ENCODE measurements around the gene ST6GAL1. TPM values are rescaled to one million over a fixed set of nuclear protein-coding genes. Genes with fewer than 3 reads are reported as not detected.

The ST6GAL1 gene
- total RNA-seq, 1 donor from 2014 or later: 61.8 TPM

DNA sequence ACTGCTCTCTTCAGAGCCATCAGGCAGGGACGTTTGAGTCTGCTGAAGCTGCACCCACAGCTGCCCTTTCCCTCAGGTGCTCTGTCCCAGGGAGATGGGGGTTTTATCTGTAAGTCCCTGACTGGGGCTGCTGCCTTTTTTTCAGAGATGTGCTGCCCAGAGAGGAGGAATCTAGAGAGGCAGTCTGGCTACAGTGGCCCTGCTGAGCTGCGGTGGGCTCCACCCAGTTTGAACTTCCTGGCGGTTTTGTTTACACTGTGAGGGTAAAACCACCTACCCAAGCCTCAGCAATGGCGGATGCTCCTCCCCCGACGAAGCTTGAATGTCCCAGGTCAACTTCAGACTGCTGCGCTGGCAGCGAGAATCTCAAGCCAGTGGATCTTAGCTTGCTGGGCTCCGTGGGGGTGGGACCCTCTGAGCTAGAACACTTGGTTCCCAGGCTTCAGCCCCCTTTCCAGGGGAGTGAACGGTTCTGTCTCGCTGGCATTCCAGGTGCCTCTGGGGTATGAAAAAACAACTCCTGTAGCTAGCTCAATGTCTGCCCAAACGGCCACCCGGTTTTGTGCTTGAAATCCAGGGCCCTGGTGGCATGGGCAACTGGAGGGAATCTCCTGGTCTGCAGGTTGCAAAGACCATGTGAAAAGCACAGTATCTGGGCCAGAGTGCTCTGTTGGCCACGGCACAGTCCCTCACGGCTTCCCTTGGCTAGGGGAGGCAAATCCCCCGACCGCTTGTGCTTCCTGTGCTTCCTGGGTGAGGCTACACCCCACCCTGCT lies 21.1 kb upstream of the ST6GAL1 start:
- no peak for DNase-seq (ENCODE audit: low spot score)
- intact Hi-C loops (cut with DNase I): no loop called here

GRCh38 chr3:186915806-186916796 lies 14.2 kb upstream of the ST6GAL1 start:
- intact Hi-C loops (cut with DNase I): no loop called here
- DNase-seq (ENCODE audit: low spot score): no peak

GRCh38 chr3:186917512-186918312 lies 12.6 kb upstream of the ST6GAL1 start:
- DNase-seq (ENCODE audit: low spot score): no peak
- intact Hi-C loops (cut with DNase I): no loop called here

DNA sequence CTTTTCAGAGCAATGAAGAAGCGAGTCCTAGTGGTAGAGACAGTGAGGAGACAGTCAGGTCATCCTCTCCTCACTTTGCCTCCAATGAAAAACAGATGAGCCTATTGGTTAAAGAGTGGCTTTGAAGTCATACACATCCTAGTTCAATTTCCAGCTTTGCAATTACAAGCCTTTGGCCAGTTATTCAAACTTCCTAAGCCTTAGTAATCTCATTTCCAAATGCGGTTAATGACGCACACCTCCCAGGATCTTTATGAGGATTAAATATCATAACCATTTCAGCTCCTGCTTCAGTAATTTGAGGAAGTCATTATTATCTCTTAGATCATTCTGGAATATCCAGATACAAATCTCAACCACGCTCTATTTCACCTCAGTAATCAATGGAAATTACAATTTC lies 10.0 kb upstream of the ST6GAL1 start:
- no peak for DNase-seq (ENCODE audit: low spot score)
- intact Hi-C loops (cut with DNase I): no loop called here

DNA sequence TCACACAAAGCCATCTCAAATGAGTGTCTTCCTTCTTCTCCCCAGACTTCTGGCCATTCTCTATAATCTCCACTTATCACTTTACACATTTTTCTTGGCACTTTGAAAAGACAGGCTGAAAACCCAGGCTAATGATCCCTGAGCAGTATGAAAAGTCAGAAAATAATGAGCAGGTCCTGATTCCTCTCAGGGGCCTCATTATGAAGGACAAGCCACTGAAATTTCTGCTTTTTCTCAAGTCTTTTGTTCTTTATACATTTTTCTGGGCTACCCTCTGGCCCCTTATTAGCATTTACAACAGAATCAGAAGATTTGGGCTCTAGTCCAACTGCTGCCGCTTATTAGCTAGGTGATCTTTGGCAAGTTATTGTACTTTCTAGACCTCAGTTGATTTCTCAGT lies 9.5 kb upstream of the ST6GAL1 start:
- DNase-seq (ENCODE audit: low spot score): no peak
- intact Hi-C loops (cut with DNase I): no loop called here

DNA sequence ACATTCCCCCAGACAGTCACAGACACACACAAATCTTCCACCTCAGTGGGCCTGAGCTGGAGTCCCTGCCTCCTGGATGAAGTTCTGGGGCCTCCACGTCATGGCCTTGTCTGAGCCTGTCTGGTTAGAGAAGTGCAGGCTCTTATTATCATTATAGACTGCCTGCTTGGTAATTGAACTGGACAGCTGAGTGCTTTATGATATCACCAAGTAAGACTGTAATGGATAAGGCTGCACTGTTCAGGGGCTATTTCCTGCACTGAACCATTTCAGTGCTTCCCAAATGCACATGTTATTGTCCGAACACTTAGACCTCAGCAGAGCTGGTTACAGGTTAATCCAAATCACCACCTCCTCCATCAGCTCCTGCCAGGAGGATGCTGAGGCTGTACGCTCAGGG lies 8.7 kb upstream of the ST6GAL1 start:
- intact Hi-C loops (cut with DNase I): no loop called here
- no peak for DNase-seq (ENCODE audit: low spot score)

- intact Hi-C loops (cut with DNase I): no loop called here
These were observed 8.1 kb upstream of the ST6GAL1 start for GRCh38 chr3:186922224-186922623.

GRCh38 chr3:186922790-186923189 lies 7.5 kb upstream of the ST6GAL1 start:
- intact Hi-C loops (cut with DNase I): no loop called here

More at GRCh38 chr3:186922224-186922623, 8.1 kb upstream of the ST6GAL1 start:
- DNase-seq (ENCODE audit: low spot score): no peak

DNA sequence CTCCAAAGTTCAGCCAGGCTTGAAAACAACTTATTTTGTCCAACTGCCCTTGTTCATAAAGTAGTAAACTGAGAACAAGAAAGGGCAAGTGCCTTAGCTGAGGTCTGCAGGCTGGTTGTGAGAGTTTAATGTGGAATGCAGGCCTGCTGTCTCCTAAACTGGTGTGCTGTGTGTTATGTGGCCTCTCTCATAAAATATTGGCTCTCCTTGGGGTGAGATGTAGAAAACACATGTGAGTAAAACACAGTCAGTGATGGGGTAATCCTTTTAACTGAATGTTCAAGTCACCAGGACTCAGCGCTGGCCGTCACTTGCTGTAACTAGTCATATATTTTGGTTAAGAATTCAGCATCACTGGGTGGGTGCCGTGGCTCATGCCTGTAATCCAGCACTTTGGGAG lies 7.1 kb upstream of the ST6GAL1 start:
- intact Hi-C loops (cut with DNase I): no loop called here
- DNase-seq (ENCODE audit: low spot score): no peak

More at GRCh38 chr3:186922790-186923189, 7.5 kb upstream of the ST6GAL1 start:
- DNase-seq (ENCODE audit: low spot score): no peak

- intact Hi-C loops (cut with DNase I): no loop called here
- DNase-seq (ENCODE audit: low spot score): no peak
These were observed 4.5 kb upstream of the ST6GAL1 start for GRCh38 chr3:186925826-186926225.

DNA sequence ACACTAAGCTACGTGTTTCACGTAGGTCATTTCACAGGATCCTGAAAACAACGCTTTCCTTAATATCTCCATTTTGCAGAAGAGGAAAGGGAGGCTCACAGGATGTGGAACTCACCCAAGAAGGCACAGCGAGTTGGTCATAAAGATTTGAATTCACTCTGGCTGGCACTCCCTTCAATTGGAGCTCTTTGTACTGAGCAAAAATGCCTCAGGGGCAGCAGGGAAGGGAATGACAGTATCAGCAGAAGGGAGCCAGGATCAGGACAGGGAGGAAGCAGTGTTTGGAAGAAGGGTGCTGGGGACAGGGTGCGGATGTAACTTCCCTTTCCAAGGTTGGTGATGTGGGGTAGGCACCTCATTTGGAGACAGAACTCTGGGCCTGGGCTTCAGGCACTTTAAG lies 1.1 kb upstream of the ST6GAL1 start:
- DNase-seq (ENCODE audit: low spot score): no peak
- intact Hi-C loops (cut with DNase I): loop anchor here (2.0 kb wide), 1 partner anchor 80 kb away; no protein-coding TSS in a partner anchor

DNA sequence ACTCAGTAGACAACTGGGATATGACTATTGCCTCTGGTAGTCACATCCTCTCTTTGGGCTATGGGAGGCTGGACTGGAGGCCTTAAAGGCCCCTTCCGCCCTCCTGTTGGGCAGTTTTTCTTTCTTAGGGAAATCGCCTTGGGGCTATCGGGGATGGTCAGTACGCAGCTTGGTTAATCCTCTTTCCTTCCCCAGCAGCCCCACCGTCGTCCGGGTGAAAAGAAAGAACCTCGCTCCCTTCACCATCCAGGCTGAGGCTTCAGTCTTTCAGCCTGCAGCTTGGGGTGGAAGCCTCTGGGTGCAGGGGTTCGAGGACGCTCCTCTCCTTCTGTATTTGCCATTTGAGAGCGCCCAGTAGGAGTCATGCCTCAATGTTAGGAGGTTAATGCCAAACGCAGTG lies 641 bp upstream of the ST6GAL1 start:
- no peak for DNase-seq (ENCODE audit: low spot score)

GRCh38 chr3:186930641-186931531 lies 560 bp downstream of the ST6GAL1 start:
- intact Hi-C loops (cut with DNase I): loop anchor here (2.0 to 5.0 kb wide), 6 partner anchors 44 to 256 kb away; partner anchors contain the start of gene EIF4A2
- peak; percentile 88 for DNase-seq (ENCODE audit: low spot score)

More for the DNA sequence above, 641 bp upstream of the ST6GAL1 start:
- intact Hi-C loops (cut with DNase I): loop anchor here (2.0 to 5.0 kb wide), 7 partner anchors 45 to 258 kb away; partner anchors contain the start of gene EIF4A2

DNA sequence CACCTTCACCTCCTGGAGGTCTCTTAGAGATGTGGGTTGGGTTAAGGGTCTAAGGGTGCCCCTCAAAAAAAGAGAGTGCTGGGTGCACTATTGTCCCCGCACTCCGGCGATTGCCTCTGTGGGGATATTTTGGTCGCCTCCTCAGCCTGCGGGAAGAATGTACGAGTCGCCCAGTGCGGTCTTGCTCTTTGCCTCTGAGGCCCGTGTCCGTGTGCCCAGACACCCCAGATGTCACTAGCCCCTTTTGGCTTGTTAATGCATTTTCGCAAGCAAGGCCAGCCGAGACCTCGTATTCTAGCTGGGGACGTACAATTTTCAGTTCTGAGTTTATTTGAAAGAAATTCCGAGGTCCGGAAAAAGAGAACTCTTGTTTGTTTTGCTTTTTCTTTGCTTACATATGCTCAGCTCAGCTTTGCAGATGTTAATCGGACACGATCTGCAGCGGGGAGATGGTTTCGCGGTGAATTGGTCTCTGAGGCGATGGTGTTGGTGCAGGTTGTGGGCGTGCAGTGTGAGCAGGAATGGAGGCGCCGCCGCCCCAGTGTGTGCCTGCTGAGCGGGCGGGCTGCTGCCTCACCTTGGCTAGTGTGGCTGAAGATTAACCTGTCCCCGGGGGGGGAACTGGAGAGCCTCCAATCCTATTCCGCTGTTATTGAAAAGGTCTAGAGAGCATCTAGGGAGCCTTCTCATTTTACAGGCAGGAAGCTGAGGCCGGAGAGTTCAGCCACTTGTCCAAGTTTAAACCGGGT lies 1.4 kb downstream of the ST6GAL1 start:
- peak; percentile 88 for DNase-seq (ENCODE audit: low spot score)
- intact Hi-C loops (cut with DNase I): loop anchor here (2.0 to 5.0 kb wide), 6 partner anchors 43 to 256 kb away; partner anchors contain the start of gene EIF4A2

- intact Hi-C loops (cut with DNase I): loop anchor here (5.0 kb wide), 5 partner anchors 110 to 255 kb away; partner anchors contain the start of gene EIF4A2
- no peak for DNase-seq (ENCODE audit: low spot score)
These were observed 2.2 kb downstream of the ST6GAL1 start for GRCh38 chr3:186932281-186933181.

DNA sequence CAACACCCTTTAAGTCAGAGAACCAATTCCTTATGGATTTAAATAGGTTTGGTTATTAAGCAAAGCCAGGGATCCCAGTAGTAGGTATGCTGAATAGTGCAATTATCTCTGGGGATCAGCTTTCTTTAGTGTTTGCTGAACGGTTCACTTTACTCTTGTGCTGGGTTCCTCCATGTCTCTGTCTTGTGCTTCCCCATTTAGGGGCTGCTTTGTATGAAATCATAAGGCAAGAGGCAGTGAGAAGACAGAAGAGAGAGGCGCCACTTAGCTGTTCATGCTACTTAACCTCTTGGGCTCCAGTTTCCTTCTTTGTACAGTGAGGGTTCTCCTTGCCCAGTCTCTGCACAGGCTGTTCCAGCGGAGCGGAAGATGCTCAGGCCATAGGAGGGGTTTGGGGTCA lies 3.5 kb downstream of the ST6GAL1 start:
- DNase-seq (ENCODE audit: low spot score): no peak
- intact Hi-C loops (cut with DNase I): loop anchor here (5.0 kb wide), 5 partner anchors 108 to 253 kb away; partner anchors contain the start of gene EIF4A2

Measured in cardiac septum (tissue), 1 donor.